ENCODE results near the gene TEAD2. TPM values are rescaled to one million over a fixed set of nuclear protein-coding genes. Genes with fewer than 3 reads are reported as not detected.

The TEAD2 gene
- total and polyA plus RNA-seq, 2 of the 13 experiments (the other 11 are each of a cell fraction or from before 2014, with no cell fraction given), result 10.8 to 12.5 TPM

DNA sequence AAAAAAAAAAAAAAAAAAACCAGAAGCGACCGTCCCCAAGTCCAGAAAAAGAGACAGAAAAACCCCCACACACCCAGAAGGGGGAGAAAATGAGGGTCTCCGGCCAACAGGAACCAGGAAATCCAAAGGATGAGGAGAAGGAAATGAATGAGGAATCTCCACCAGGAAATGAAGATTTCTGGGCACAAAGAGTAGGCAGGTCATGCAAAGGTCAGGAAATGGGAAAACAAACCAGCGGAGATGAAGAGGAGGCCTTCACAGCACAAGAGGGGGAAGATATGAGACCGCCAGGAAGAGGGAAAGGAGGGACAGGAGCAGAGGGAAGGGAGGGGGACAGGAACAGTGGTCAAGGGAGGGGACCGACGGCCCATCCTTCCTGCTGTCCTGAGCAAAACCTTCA lies 5.8 kb downstream of the TEAD2 start:
- H3K79me2 ChIP-seq (ENCODE audit: insufficient read depth, low read length), result no peaks in the 10 kb centered on the region
- no peak overlapping the region for H3K27ac ChIP-seq (ENCODE audit: extremely low read length, insufficient read depth, low read length)
- peak overlapping the region; percentile 14; the same call in 1 of the 2 replicates for H3K9ac ChIP-seq (ENCODE audit: insufficient read depth, low read depth, low read length)
- intact Hi-C loops (cut with micrococcal nuclease; ENCODE audit: unreplicated experiment) (no loop called here), in situ Hi-C loops (cut with HindIII; ENCODE audit: extremely low pct_ligation_motif_present, low pct_unique_long_range_greater_than_20kb) (no loop called here)
- no TSS peak for BruUV-seq (replicated peaks)
- H4K20me1 ChIP-seq (ENCODE audit: insufficient read depth, low read length), result no peaks in the 10 kb centered on the region
- FAIRE-seq, result no peak
- DNase-seq (ENCODE audit: low spot score), result no peak
- H3K4me2 ChIP-seq (ENCODE audit: low read depth, low read length), result 0 out of 2 replicates have a peak overlapping the region, but pooled peaks have one; percentile 6
- WGBS (ENCODE audit: low lambda C conversion rate), result 63% methylated on average over 7 of the region's 7 CpGs
- ChIA-PET CTCF (ENCODE audit: low intra/inter-chr PET ratio, low total read pairs) (no interaction called here), POLR2A (no interaction called here)
- no peaks in the 10 kb centered on the region for H3K27me3 ChIP-seq (ENCODE audit: control insufficient read depth in 1 of 2, insufficient read depth in 2 of 2, low read length in 2 of 2)
- ATAC-seq, result no peak; the same call in 2 of the 3 replicates
- no peak overlapping the region for H2AFZ ChIP-seq (ENCODE audit: low read length)
- no peak overlapping the region for H3K4me3 ChIP-seq (replicated peaks in 1 of 3; ENCODE audit: insufficient read depth in 1 of 3, low read depth in 2 of 3, low read length in 3 of 3)
- no peak for TF ChIP-seq ELK4 (CRISPR knock-in tag; IDR thresholded peaks at IDR 0.05; ENCODE audit: borderline replicate concordance)
- TF ChIP-seq NR0B2 (CRISPR knock-in tag; IDR thresholded peaks at IDR 0.05), result no peak
- no peak for TF ChIP-seq ZNF589 (CRISPR knock-in tag; conservative IDR thresholded peaks at IDR 0.05)
- TF ChIP-seq ZNF101 (CRISPR knock-in tag; IDR thresholded peaks at IDR 0.05; ENCODE audit: borderline replicate concordance, low read depth), result no peak
- no peak for TF ChIP-seq ZNF572 (CRISPR knock-in tag; IDR thresholded peaks at IDR 0.05)
- TF ChIP-seq, protein P1, sequence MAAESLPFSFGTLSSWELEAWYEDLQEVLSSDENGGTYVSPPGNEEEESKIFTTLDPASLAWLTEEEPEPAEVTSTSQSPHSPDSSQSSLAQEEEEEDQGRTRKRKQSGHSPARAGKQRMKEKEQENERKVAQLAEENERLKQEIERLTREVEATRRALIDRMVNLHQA (CRISPR knock-in tag; IDR thresholded peaks at IDR 0.05), result no peak
- TF ChIP-seq RAD51 (IDR thresholded peaks at IDR 0.05; ENCODE audit: borderline replicate concordance), result no peak
- peak; percentile 71 for TF ChIP-seq RARA (CRISPR knock-in tag; IDR thresholded peaks at IDR 0.05)
- no peak for TF ChIP-seq HCFC1 (IDR thresholded peaks at IDR 0.05; ENCODE audit: low read depth, low read length)
- peak; percentile 45; the same call in 1 of the 2 replicates for TF ChIP-seq NR2F6 (IDR thresholded peaks at IDR 0.05)
- no peak for TF ChIP-seq NR2F6 (CRISPR knock-in tag; IDR thresholded peaks at IDR 0.05)
- no peak for TF ChIP-seq ZNF546 (CRISPR knock-in tag; conservative IDR thresholded peaks at IDR 0.05)
- TF ChIP-seq SMAD3 (CRISPR knock-in tag; IDR thresholded peaks at IDR 0.05), result no peak
- TF ChIP-seq PHF5A (CRISPR knock-in tag; IDR thresholded peaks at IDR 0.05; ENCODE audit: low read depth, unreplicated experiment), result no peak
- TF ChIP-seq PRPF4 (IDR thresholded peaks at IDR 0.05; ENCODE audit: low read depth, low read length, poor library complexity, severe bottlenecking), result no peak
- TF ChIP-seq ELF3 (CRISPR knock-in tag; IDR thresholded peaks at IDR 0.05), result 0 out of 2 replicates have a peak, but pooled peaks have one; percentile 23
- no peak for TF ChIP-seq RXRB (CRISPR knock-in tag; IDR thresholded peaks at IDR 0.05; ENCODE audit: borderline replicate concordance)
- peaks cover 22% of the 10 kb centered on the region for H3K4me1 ChIP-seq (ENCODE audit: insufficient read depth, low read length)
- H3K36me3 ChIP-seq (replicated peaks in 1 of 2; ENCODE audit: control insufficient read depth in 1 of 2, insufficient read depth in 2 of 2, low read length in 2 of 2), result peaks cover 1 to 4% of the 10 kb centered on the region in 2 experiments; a peak in 1 of 5 replicates
- no peaks in the 10 kb centered on the region for H3K9me3 ChIP-seq (ENCODE audit: low read length)

Measured in HepG2 (cell line).